Mesenchymal stem cell (in vitro differentiated cells and primary cell): ENCODE measurements around the gene TSPAN8.

Experiments
- DNase-seq: peaks from one replicate; pipeline ENCODE4 v3.0.0-alpha.2; 2013
- H2AFZ ChIP-seq: one replicate; pipeline ENCODE4 v1.6.1; 2013; ENCODE audit warnings: low read depth, mild to moderate bottlenecking, control low read depth, inconsistent platforms, low read length, moderate library complexity
- H2AK5ac ChIP-seq: 2 replicates; pipeline ENCODE4 v1.6.1; 2013; ENCODE audit warnings: low read length, moderate library complexity, mild to moderate bottlenecking, inconsistent platforms; ENCODE audit not compliant: severe bottlenecking
- H2BK120ac ChIP-seq: one replicate; pipeline ENCODE4 v1.6.1; 2013; ENCODE audit warnings: low read depth, mild to moderate bottlenecking, inconsistent platforms, low read length, moderate library complexity
- H2BK12ac ChIP-seq, 2 experiments: one replicate each; pipeline ENCODE4 v1.6.1; 2013; ENCODE audit warnings: inconsistent platforms in 2 of 2, low read length in 2 of 2, mild to moderate bottlenecking in 2 of 2, moderate library complexity in 2 of 2, control low read depth in 1 of 2
- H2BK15ac ChIP-seq: one replicate; pipeline ENCODE4 v1.6.1; 2013; ENCODE audit warnings: mild to moderate bottlenecking, low read depth, inconsistent platforms; ENCODE audit not compliant: poor library complexity, severe bottlenecking
- H2BK5ac ChIP-seq: 2 replicates; pipeline ENCODE4 v1.6.1; 2013; ENCODE audit warnings: low read depth, mild to moderate bottlenecking, low read length, control low read depth, inconsistent platforms; ENCODE audit not compliant: poor library complexity, severe bottlenecking
- H3K14ac ChIP-seq, 2 experiments: one replicate each; pipeline ENCODE4 v1.6.1; 2013; ENCODE audit warnings: inconsistent platforms in 2 of 2, low read length in 2 of 2, control low read depth in 1 of 2, mild to moderate bottlenecking in 1 of 2, moderate library complexity in 1 of 2
- H3K18ac ChIP-seq, 2 experiments: one replicate each; pipeline ENCODE4 v1.6.1; 2013; ENCODE audit warnings: inconsistent platforms in 2 of 2, low read length in 2 of 2, control low read depth in 1 of 2, low read depth in 1 of 2, mild to moderate bottlenecking in 1 of 2
- H3K23ac ChIP-seq, 2 experiments: one replicate each; pipeline ENCODE4 v1.6.1; 2013; ENCODE audit warnings: inconsistent platforms in 2 of 2, low read length in 2 of 2, mild to moderate bottlenecking in 2 of 2, moderate library complexity in 2 of 2, control low read depth in 1 of 2
- H3K27ac ChIP-seq: 2 replicates; pipeline ENCODE4 v1.5.1; 2013; ENCODE audit warnings: mild to moderate bottlenecking, moderate library complexity, low read length, control low read depth, inconsistent platforms; ENCODE audit not compliant: poor library complexity, severe bottlenecking
- H3K27me3 ChIP-seq, 2 experiments: 2 replicates each; pipeline versions ENCODE4 v1.6.1 to v1.7.0; 2013; ENCODE audit warnings: low read length in 2 of 2, mild to moderate bottlenecking in 2 of 2, moderate library complexity in 2 of 2, control low read depth in 1 of 2, inconsistent platforms in 1 of 2; ENCODE audit not compliant: control insufficient read depth in 1 of 2, insufficient read depth in 1 of 2
- H3K36me3 ChIP-seq, 2 experiments: 2 replicates each; pipeline versions ENCODE4 v1.6.1 to v1.7.0; 2013; ENCODE audit warnings: low read length in 2 of 2, control low read depth in 1 of 2, inconsistent platforms in 1 of 2, low read depth in 1 of 2, mild to moderate bottlenecking in 1 of 2; ENCODE audit not compliant: insufficient read depth in 2 of 2, control insufficient read depth in 1 of 2
- H3K4ac ChIP-seq, 2 experiments: one replicate each; pipeline ENCODE4 v1.6.1; 2013; ENCODE audit warnings: inconsistent platforms in 2 of 2, low read length in 2 of 2, mild to moderate bottlenecking in 2 of 2, moderate library complexity in 2 of 2, control low read depth in 1 of 2, low read depth in 1 of 2
- H3K4me1 ChIP-seq: 2 replicates; pipeline ENCODE4 v1.6.1; 2013; ENCODE audit warnings: low read depth, low read length, control low read depth; ENCODE audit not compliant: control insufficient read depth, insufficient read depth
- H3K4me2 ChIP-seq: 2 replicates; pipeline ENCODE4 v1.6.1; 2013; ENCODE audit warnings: low read length, mild to moderate bottlenecking, inconsistent platforms; ENCODE audit not compliant: poor library complexity, severe bottlenecking
- H3K4me3 ChIP-seq, 2 experiments: 2 replicates each; pipeline versions ENCODE4 v1.5.1 to v1.7.0; 2013; ENCODE audit warnings: low read length in 2 of 2, mild to moderate bottlenecking in 2 of 2, control low read depth in 1 of 2, low read depth in 1 of 2; ENCODE audit not compliant: insufficient read depth in 1 of 2
- H3K79me1 ChIP-seq: replicated peaks from 2 replicates; pipeline ENCODE4 v1.6.1; 2013; ENCODE audit warnings: mild to moderate bottlenecking, control low read depth, low read length, inconsistent platforms; ENCODE audit not compliant: poor library complexity, severe bottlenecking
- H3K9ac ChIP-seq: 2 replicates; pipeline ENCODE4 v1.7.0; 2013; ENCODE audit warnings: mild to moderate bottlenecking, low read length, moderate library complexity
- H3K9me3 ChIP-seq: 2 replicates; pipeline ENCODE4 v1.7.0; 2013; ENCODE audit warnings: mild to moderate bottlenecking, low read length; ENCODE audit not compliant: control insufficient read depth
- H4K8ac ChIP-seq: one replicate; pipeline ENCODE4 v1.6.1; 2013; ENCODE audit warnings: inconsistent platforms, mild to moderate bottlenecking, low read length, moderate library complexity
- H4K91ac ChIP-seq: one replicate; pipeline ENCODE4 v1.6.1; 2013; ENCODE audit warnings: mild to moderate bottlenecking, low read length, inconsistent platforms
- WGBS: methylation state at CpG from one replicate; pipeline ENCODE4 v1.1.7; 2013; ENCODE audit warnings: mixed read lengths; 5-methylcytosine and 5-hydroxymethylcytosine counted together

TSPAN8 gene

GRCh38 chr12:71183018-71183417 lies 25.2 kb upstream of the TSPAN8 start:
- H3K14ac ChIP-seq, result no peak overlapping the region
- no peaks in the 10 kb centered on the region for H3K9me3 ChIP-seq
- H3K27me3 ChIP-seq, result no peaks in the 10 kb centered on the region
- no peak overlapping the region for H2AFZ ChIP-seq
- no peak overlapping the region for H3K4me2 ChIP-seq
- 50% methylated on average over 1 of the region's 1 CpG for WGBS
- no peak overlapping the region for H2BK12ac ChIP-seq
- H3K23ac ChIP-seq, result no peak overlapping the region
- H2BK5ac ChIP-seq, result no peak overlapping the region
- no peaks in the 10 kb centered on the region for H3K36me3 ChIP-seq
- H3K4me3 ChIP-seq, result no peak overlapping the region
- H3K27ac ChIP-seq, result no peak overlapping the region
- H2BK15ac ChIP-seq, result no peak overlapping the region
- no peak overlapping the region for H2BK120ac ChIP-seq
- H3K9ac ChIP-seq, result no peak overlapping the region
- H3K4ac ChIP-seq, result no peak overlapping the region
- no peak overlapping the region for H4K8ac ChIP-seq
- H3K4me1 ChIP-seq, result no peaks in the 10 kb centered on the region
- peak; percentile 5 for DNase-seq
- H2AK5ac ChIP-seq, result no peak overlapping the region
- H4K91ac ChIP-seq, result no peak overlapping the region
- H3K79me1 ChIP-seq, result no peaks in the 10 kb centered on the region
- H3K18ac ChIP-seq, result no peak overlapping the region

GRCh38 chr12:71178162-71178561 lies 20.4 kb upstream of the TSPAN8 start:
- Histone ChIP-seq H3K27ac (no peak overlapping the region), H3K4ac (no peak overlapping the region), H4K91ac (no peak overlapping the region), H2BK15ac (no peak overlapping the region), H2AFZ (no peak overlapping the region), H4K8ac (no peak overlapping the region), H3K4me3 (no peak overlapping the region), H3K14ac (no peak overlapping the region), H3K9me3 (no peaks in the 10 kb centered on the region), H3K36me3 (no peaks in the 10 kb centered on the region), H3K4me1 (no peaks in the 10 kb centered on the region), H3K9ac (no peak overlapping the region), H2BK120ac (no peak overlapping the region), H2BK5ac (no peak overlapping the region), H3K27me3 (no peaks in the 10 kb centered on the region), H3K18ac (no peak overlapping the region), H2AK5ac (no peak overlapping the region), H3K79me1 (no peaks in the 10 kb centered on the region), H2BK12ac (no peak overlapping the region), H3K4me2 (no peak overlapping the region), H3K23ac (no peak overlapping the region)
- DNase-seq, result no peak

- no peaks in the 10 kb centered on the region for H3K27me3 ChIP-seq
- no peak overlapping the region for H3K4me3 ChIP-seq
- H3K79me1 ChIP-seq, result no peaks in the 10 kb centered on the region
- H4K8ac ChIP-seq, result no peak overlapping the region
- no peak overlapping the region for H3K4me2 ChIP-seq
- H3K23ac ChIP-seq, result no peak overlapping the region
- no peak for DNase-seq
- H2BK15ac ChIP-seq, result no peak overlapping the region
- H2BK5ac ChIP-seq, result no peak overlapping the region
- H3K27ac ChIP-seq, result no peak overlapping the region
- no peak overlapping the region for H2AK5ac ChIP-seq
- no peaks in the 10 kb centered on the region for H3K4me1 ChIP-seq
- H2BK120ac ChIP-seq, result no peak overlapping the region
- no peaks in the 10 kb centered on the region for H3K36me3 ChIP-seq
- no peak overlapping the region for H3K9ac ChIP-seq
- H3K14ac ChIP-seq, result no peak overlapping the region
- H3K18ac ChIP-seq, result no peak overlapping the region
- no peak overlapping the region for H3K4ac ChIP-seq
- H2BK12ac ChIP-seq, result no peak overlapping the region
- no peak overlapping the region for H4K91ac ChIP-seq
- H3K9me3 ChIP-seq, result no peaks in the 10 kb centered on the region
- no peak overlapping the region for H2AFZ ChIP-seq
Measured at GRCh38 chr12:71174825-71175224, 17.0 kb upstream of the TSPAN8 start.

- H3K27ac ChIP-seq, result no peak overlapping the region
- no peak overlapping the region for H2BK120ac ChIP-seq
- 33% methylated on average over 1 of the region's 1 CpG for WGBS
- H3K14ac ChIP-seq, result no peak overlapping the region
- no peak overlapping the region for H3K9ac ChIP-seq
- H2BK12ac ChIP-seq, result no peak overlapping the region
- no peaks in the 10 kb centered on the region for H3K27me3 ChIP-seq
- H3K4ac ChIP-seq, result no peak overlapping the region
- H2AK5ac ChIP-seq, result no peak overlapping the region
- no peak overlapping the region for H2BK15ac ChIP-seq
- no peak overlapping the region for H3K4me2 ChIP-seq
- no peak overlapping the region for H4K91ac ChIP-seq
- H4K8ac ChIP-seq, result no peak overlapping the region
- no peak overlapping the region for H3K23ac ChIP-seq
- H3K9me3 ChIP-seq, result no peaks in the 10 kb centered on the region
- no peaks in the 10 kb centered on the region for H3K4me1 ChIP-seq
- no peak overlapping the region for H3K18ac ChIP-seq
- H2BK5ac ChIP-seq, result no peak overlapping the region
- H3K4me3 ChIP-seq, result no peak overlapping the region
- no peak overlapping the region for H2AFZ ChIP-seq
- H3K79me1 ChIP-seq, result no peaks in the 10 kb centered on the region
- no peak for DNase-seq
- H3K36me3 ChIP-seq, result no peaks in the 10 kb centered on the region
Measured at GRCh38 chr12:71174146-71174545, 16.3 kb upstream of the TSPAN8 start.
